ENCODE results near the gene KIAA0513. TPM values are rescaled to one million over a fixed set of nuclear protein-coding genes. Genes with fewer than 3 reads are reported as not detected.

KIAA0513 gene
- total and polyA plus RNA-seq, 2 of the 13 experiments (the other 11 are each of a cell fraction or from before 2014, with no cell fraction given), result 1.8 TPM

GRCh38 chr16:85136702-85137322 lies 109.2 kb downstream of the KIAA0513 start (continued):
- TF ChIP-seq, protein P1, sequence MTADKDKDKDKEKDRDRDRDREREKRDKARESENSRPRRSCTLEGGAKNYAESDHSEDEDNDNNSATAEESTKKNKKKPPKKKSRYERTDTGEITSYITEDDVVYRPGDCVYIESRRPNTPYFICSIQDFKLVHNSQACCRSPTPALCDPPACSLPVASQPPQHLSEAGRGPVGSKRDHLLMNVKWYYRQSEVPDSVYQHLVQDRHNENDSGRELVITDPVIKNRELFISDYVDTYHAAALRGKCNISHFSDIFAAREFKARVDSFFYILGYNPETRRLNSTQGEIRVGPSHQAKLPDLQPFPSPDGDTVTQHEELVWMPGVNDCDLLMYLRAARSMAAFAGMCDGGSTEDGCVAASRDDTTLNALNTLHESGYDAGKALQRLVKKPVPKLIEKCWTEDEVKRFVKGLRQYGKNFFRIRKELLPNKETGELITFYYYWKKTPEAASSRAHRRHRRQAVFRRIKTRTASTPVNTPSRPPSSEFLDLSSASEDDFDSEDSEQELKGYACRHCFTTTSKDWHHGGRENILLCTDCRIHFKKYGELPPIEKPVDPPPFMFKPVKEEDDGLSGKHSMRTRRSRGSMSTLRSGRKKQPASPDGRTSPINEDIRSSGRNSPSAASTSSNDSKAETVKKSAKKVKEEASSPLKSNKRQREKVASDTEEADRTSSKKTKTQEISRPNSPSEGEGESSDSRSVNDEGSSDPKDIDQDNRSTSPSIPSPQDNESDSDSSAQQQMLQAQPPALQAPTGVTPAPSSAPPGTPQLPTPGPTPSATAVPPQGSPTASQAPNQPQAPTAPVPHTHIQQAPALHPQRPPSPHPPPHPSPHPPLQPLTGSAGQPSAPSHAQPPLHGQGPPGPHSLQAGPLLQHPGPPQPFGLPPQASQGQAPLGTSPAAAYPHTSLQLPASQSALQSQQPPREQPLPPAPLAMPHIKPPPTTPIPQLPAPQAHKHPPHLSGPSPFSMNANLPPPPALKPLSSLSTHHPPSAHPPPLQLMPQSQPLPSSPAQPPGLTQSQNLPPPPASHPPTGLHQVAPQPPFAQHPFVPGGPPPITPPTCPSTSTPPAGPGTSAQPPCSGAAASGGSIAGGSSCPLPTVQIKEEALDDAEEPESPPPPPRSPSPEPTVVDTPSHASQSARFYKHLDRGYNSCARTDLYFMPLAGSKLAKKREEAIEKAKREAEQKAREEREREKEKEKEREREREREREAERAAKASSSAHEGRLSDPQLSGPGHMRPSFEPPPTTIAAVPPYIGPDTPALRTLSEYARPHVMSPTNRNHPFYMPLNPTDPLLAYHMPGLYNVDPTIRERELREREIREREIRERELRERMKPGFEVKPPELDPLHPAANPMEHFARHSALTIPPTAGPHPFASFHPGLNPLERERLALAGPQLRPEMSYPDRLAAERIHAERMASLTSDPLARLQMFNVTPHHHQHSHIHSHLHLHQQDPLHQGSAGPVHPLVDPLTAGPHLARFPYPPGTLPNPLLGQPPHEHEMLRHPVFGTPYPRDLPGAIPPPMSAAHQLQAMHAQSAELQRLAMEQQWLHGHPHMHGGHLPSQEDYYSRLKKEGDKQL (CRISPR knock-in tag; IDR thresholded peaks at IDR 0.05; ENCODE audit: low read depth), result 0 out of 2 replicates have a peak, but pooled peaks have one; percentile 3
- TF ChIP-seq NPAS2 (CRISPR knock-in tag; IDR thresholded peaks at IDR 0.05; ENCODE audit: borderline replicate concordance), result no peak

DNA sequence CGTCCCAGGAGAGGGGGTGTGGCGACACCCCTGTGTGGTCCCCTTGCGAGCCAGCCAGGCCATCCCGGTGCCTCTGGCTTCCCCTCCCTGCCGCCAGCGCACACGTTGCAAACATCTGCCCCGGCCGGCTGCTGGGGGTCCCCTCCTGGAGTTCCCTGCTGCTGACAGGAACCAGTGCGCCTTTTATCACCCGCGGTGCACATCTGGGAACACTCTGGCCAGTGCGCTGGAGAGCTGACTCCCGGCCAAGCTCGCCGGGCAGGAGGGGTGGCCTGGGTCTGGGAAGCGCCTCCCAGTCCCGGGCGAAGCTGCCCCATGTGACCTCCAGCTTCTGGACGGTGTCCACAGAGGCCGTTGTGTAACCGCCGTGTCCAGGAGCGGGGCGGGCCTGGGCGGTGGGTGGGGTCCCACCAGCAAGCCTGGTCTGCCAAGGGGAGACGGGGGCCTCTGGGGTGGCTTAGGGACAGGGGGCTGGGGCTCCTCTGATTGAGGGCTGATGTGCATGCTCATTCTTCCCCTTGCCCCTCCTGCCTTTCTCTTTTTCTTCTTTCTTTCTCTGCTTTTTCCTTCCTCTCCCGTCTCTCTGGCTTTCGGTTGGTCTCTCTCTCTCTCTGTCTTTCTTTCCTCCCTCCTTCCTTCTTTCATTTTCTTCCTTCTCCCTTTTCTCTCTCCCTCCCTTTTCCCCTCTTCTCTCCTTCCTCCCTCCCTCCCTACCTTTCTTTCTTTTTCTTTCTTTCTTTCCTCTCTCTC lies 109.9 kb downstream of the KIAA0513 start:
- FAIRE-seq (peak; percentile 63), ATAC-seq (peak; percentile 85), DNase-seq (ENCODE audit: low spot score) (peak; percentile 87)
- Histone ChIP-seq H4K20me1 (ENCODE audit: insufficient read depth, low read length) (no peaks in the 10 kb centered on the region), H2AFZ (ENCODE audit: low read length) (no peak overlapping the region), H3K36me3 (replicated peaks in 1 of 2; ENCODE audit: control insufficient read depth in 1 of 2, insufficient read depth in 2 of 2, low read length in 2 of 2) (no peaks in the 10 kb centered on the region), H3K79me2 (ENCODE audit: insufficient read depth, low read length) (no peaks in the 10 kb centered on the region), H3K27ac (ENCODE audit: extremely low read length, insufficient read depth, low read length) (peak overlapping the region; percentile 80), H3K9ac (ENCODE audit: insufficient read depth, low read depth, low read length) (peak overlapping the region; percentile 63), H3K4me2 (ENCODE audit: low read depth, low read length) (peak overlapping the region; percentile 94), H3K9me3 (ENCODE audit: low read length) (no peaks in the 10 kb centered on the region), H3K4me3 (replicated peaks in 1 of 3; ENCODE audit: insufficient read depth in 1 of 3, low read depth in 2 of 3, low read length in 3 of 3) (peak overlapping the region; percentile 49 to 76 (median 60)), H3K4me1 (ENCODE audit: insufficient read depth, low read length) (peaks cover 85% of the 10 kb centered on the region), H3K27me3 (ENCODE audit: control insufficient read depth in 1 of 2, insufficient read depth in 2 of 2, low read length in 2 of 2) (peaks cover 0 to 3% of the 10 kb centered on the region in 2 experiments; a peak in 2 of 5 replicates)
- ChIA-PET CTCF (ENCODE audit: low intra/inter-chr PET ratio, low total read pairs) (no interaction called here), POLR2A (interaction anchor here (0.6 to 11.3 kb wide), 19 partner anchors 9 to 378 kb away, joined by 3 to 293 read pairs (median 5); no protein-coding TSS in a partner anchor)
- in situ Hi-C loops (cut with HindIII; ENCODE audit: extremely low pct_ligation_motif_present, low pct_unique_long_range_greater_than_20kb), result no loop called here
- intact Hi-C loops (cut with micrococcal nuclease; ENCODE audit: unreplicated experiment), result loop anchor here (2.0 kb wide), 1 partner anchor 29 kb away; no protein-coding TSS in a partner anchor
- WGBS (ENCODE audit: low lambda C conversion rate), result 5% methylated on average over 3 of the region's 29 CpGs
- BruUV-seq (replicated peaks), result TSS peak; percentile 67
- no peak for TF ChIP-seq NONO (IDR thresholded peaks at IDR 0.05)
- TF ChIP-seq NONO (CRISPR knock-in tag; conservative IDR thresholded peaks at IDR 0.05), result 0 out of 2 replicates have a peak, but pooled peaks have one; percentile 59
- TF ChIP-seq MIER3 (CRISPR knock-in tag; IDR thresholded peaks at IDR 0.05; ENCODE audit: borderline replicate concordance), result peak; percentile 57; the same call in 1 of the 2 replicates
- 0 out of 2 replicates have a peak, but pooled peaks have one; percentile 32 for TF ChIP-seq PPARG (CRISPR knock-in tag; conservative IDR thresholded peaks at IDR 0.05)
- TF ChIP-seq RARA (CRISPR knock-in tag; IDR thresholded peaks at IDR 0.05), result peak; percentile 77
- TF ChIP-seq ZNF432 (CRISPR knock-in tag; IDR thresholded peaks at IDR 0.05; ENCODE audit: borderline replicate concordance), result no peak
- TF ChIP-seq TCF12 (IDR thresholded peaks at IDR 0.05), result no peak
- peak; percentile 86; the same call in 1 of the 2 replicates for TF ChIP-seq TCF12 (CRISPR knock-in tag; IDR thresholded peaks at IDR 0.05)
- TF ChIP-seq, protein P2, sequence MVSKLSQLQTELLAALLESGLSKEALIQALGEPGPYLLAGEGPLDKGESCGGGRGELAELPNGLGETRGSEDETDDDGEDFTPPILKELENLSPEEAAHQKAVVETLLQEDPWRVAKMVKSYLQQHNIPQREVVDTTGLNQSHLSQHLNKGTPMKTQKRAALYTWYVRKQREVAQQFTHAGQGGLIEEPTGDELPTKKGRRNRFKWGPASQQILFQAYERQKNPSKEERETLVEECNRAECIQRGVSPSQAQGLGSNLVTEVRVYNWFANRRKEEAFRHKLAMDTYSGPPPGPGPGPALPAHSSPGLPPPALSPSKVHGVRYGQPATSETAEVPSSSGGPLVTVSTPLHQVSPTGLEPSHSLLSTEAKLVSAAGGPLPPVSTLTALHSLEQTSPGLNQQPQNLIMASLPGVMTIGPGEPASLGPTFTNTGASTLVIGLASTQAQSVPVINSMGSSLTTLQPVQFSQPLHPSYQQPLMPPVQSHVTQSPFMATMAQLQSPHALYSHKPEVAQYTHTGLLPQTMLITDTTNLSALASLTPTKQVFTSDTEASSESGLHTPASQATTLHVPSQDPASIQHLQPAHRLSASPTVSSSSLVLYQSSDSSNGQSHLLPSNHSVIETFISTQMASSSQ (IDR thresholded peaks at IDR 0.05; ENCODE audit: low read depth), result no peak
- TF ChIP-seq, protein P2 (CRISPR knock-in tag; IDR thresholded peaks at IDR 0.05; ENCODE audit: borderline replicate concordance), result peak; percentile 74; the same call in 1 of the 2 replicates

Data from HepG2 (cell line).